Trophoblast cell (in vitro differentiated cells and primary cell): ENCODE measurements around the gene SLC26A9.

ENCODE experiments used
- DNase-seq, 2 donors: peaks; one replicate each; pipeline ENCODE4 v3.0.0-alpha.2; 2016
- H2AFZ ChIP-seq: 2 replicates; pipeline ENCODE4 v1.6.1; 2013; ENCODE audit warnings: low read length, moderate library complexity, mild to moderate bottlenecking; ENCODE audit not compliant: insufficient read depth, poor library complexity
- H2AK5ac ChIP-seq: 2 replicates; pipeline ENCODE4 v1.6.1; 2013; ENCODE audit warnings: mild to moderate bottlenecking, low read length
- H2BK120ac ChIP-seq: 2 replicates; pipeline ENCODE4 v1.6.1; 2013; ENCODE audit warnings: low read length, mild to moderate bottlenecking, moderate library complexity; ENCODE audit not compliant: insufficient read depth, poor library complexity
- H2BK12ac ChIP-seq: 2 replicates; pipeline ENCODE4 v1.6.1; 2013; ENCODE audit warnings: mild to moderate bottlenecking, low read length, moderate library complexity
- H2BK5ac ChIP-seq: 2 replicates; pipeline ENCODE4 v1.6.1; 2013; ENCODE audit warnings: low read length, low read depth, moderate library complexity, mild to moderate bottlenecking; ENCODE audit not compliant: poor library complexity
- H3K14ac ChIP-seq: 2 replicates; pipeline ENCODE4 v1.6.1; 2013; ENCODE audit warnings: mild to moderate bottlenecking, low read length
- H3K18ac ChIP-seq: 2 replicates; pipeline ENCODE4 v1.6.1; 2013; ENCODE audit warnings: mild to moderate bottlenecking, low read length
- H3K23ac ChIP-seq: 2 replicates; pipeline ENCODE4 v1.6.1; 2013; ENCODE audit warnings: low read length
- H3K27ac ChIP-seq: 2 replicates; pipeline ENCODE4 v1.5.1; 2013; ENCODE audit warnings: low read depth, mild to moderate bottlenecking, inconsistent platforms, low read length, moderate library complexity
- H3K27me3 ChIP-seq: 2 replicates; pipeline ENCODE4 v1.6.1; 2013; ENCODE audit warnings: inconsistent platforms, mild to moderate bottlenecking, low read length, moderate library complexity; ENCODE audit not compliant: insufficient read depth
- H3K36me3 ChIP-seq, 2 experiments: 1 replicate in 1 of 2; 2 replicates in 1 of 2; pipeline ENCODE4 v1.6.1; 2013; ENCODE audit warnings: low read length in 2 of 2, mild to moderate bottlenecking in 2 of 2, moderate library complexity in 1 of 2; ENCODE audit not compliant: insufficient read depth in 2 of 2, control insufficient read depth in 1 of 2
- H3K4ac ChIP-seq: 2 replicates; pipeline ENCODE4 v1.6.1; 2013; ENCODE audit warnings: low read depth, mild to moderate bottlenecking, low read length, moderate library complexity
- H3K4me1 ChIP-seq, 2 experiments: 1 replicate in 1 of 2; 2 replicates in 1 of 2; pipeline ENCODE4 v1.6.1; 2013; ENCODE audit warnings: low read length in 2 of 2, mild to moderate bottlenecking in 2 of 2, moderate library complexity in 1 of 2; ENCODE audit not compliant: insufficient read depth in 2 of 2, control insufficient read depth in 1 of 2
- H3K4me2 ChIP-seq: 2 replicates; pipeline ENCODE4 v1.6.1; 2013; ENCODE audit warnings: inconsistent platforms, mild to moderate bottlenecking, low read length, moderate library complexity
- H3K4me3 ChIP-seq: 2 replicates; pipeline ENCODE4 v1.5.1; 2013; ENCODE audit warnings: mild to moderate bottlenecking, low read depth, low read length, inconsistent platforms
- H3K79me1 ChIP-seq: one replicate; pipeline ENCODE4 v1.6.1; 2013; ENCODE audit warnings: low read length
- H3K79me2 ChIP-seq: 2 replicates; pipeline ENCODE4 v1.6.1; 2013; ENCODE audit warnings: low read length, mild to moderate bottlenecking; ENCODE audit not compliant: control insufficient read depth, insufficient read depth, poor library complexity
- H3K9ac ChIP-seq: 2 replicates; pipeline ENCODE4 v1.6.1; 2013; ENCODE audit warnings: mild to moderate bottlenecking, low read length
- H3K9me3 ChIP-seq: 2 replicates; pipeline ENCODE4 v1.6.1; 2013; ENCODE audit warnings: low read depth, mild to moderate bottlenecking, control low read depth, inconsistent platforms, low read length; ENCODE audit not compliant: insufficient read depth
- H4K12ac ChIP-seq: 2 replicates; pipeline ENCODE4 v1.6.1; 2013; ENCODE audit warnings: low read depth, mild to moderate bottlenecking, low read length, moderate library complexity
- H4K8ac ChIP-seq: 2 replicates; pipeline ENCODE4 v1.6.1; 2013; ENCODE audit warnings: low read depth, mild to moderate bottlenecking, low read length, moderate library complexity
- H4K91ac ChIP-seq: one replicate; pipeline ENCODE4 v1.6.1; 2013; ENCODE audit warnings: low read depth, mild to moderate bottlenecking, low read length, moderate library complexity
- WGBS: extraction: QIAGEN DNeasy Blood & Tissue Kit; methylation state at CpG from one replicate; pipeline ENCODE4 v1.1.7; 2013; ENCODE audit warnings: missing lambda C conversion rate; ENCODE audit not compliant: insufficient read length, insufficient coverage; ENCODE audit errors: extremely low coverage; 5-methylcytosine and 5-hydroxymethylcytosine counted together

The SLC26A9 gene

DNA sequence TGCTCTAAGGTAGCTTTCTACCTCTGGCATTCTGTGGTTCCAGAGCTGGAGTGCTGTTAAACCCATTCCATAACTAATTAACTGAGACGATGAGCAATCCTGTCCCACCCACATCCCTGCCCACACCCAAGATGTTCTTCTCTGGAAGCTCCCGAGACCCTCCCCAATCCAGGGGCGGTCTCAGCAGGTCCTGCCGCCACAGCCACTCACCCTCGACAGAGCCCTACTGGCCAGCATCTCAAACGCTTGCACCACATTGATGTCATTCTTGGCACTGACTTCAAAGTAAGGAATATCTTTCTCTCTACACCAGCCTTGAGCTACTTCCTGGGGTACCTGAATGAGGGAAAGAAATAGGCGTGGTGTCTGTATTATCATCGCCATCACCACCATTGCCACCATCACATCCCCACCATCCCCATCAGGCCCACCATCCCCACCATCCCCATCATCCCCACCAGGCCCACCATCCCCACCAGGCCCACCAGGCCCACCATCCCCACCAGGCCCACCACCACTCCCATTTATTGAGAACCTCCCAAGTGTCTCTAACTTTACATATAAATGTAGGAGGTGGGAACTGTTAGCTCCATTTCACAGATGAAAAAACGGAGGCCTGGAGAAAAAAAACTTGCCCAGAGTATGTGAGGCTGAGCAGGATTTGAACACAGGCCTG lies 42.2 kb upstream of the SLC26A9 start:
- Histone ChIP-seq H3K79me2 (no peaks in the 10 kb centered on the region), H3K4me2 (no peak overlapping the region), H4K91ac (no peak overlapping the region), H3K9me3 (no peaks in the 10 kb centered on the region), H2BK12ac (no peak overlapping the region), H3K4me1 (peaks cover 3 to 7% of the 10 kb centered on the region in 2 experiments), H2AK5ac (no peak overlapping the region), H3K14ac (no peak overlapping the region), H3K4me3 (no peak overlapping the region), H4K8ac (no peak overlapping the region), H3K36me3 (no peaks in the 10 kb centered on the region), H3K4ac (no peak overlapping the region), H4K12ac (no peak overlapping the region), H3K27ac (no peak overlapping the region), H2AFZ (no peak overlapping the region), H3K27me3 (no peaks in the 10 kb centered on the region), H3K23ac (no peak overlapping the region), H3K9ac (no peak overlapping the region), H2BK120ac (no peak overlapping the region), H3K18ac (no peak overlapping the region), H2BK5ac (no peak overlapping the region), H3K79me1 (no peaks in the 10 kb centered on the region)
- no peak for DNase-seq
- WGBS = no CpG with 5 or more reads among the region's 9 CpGs

DNA sequence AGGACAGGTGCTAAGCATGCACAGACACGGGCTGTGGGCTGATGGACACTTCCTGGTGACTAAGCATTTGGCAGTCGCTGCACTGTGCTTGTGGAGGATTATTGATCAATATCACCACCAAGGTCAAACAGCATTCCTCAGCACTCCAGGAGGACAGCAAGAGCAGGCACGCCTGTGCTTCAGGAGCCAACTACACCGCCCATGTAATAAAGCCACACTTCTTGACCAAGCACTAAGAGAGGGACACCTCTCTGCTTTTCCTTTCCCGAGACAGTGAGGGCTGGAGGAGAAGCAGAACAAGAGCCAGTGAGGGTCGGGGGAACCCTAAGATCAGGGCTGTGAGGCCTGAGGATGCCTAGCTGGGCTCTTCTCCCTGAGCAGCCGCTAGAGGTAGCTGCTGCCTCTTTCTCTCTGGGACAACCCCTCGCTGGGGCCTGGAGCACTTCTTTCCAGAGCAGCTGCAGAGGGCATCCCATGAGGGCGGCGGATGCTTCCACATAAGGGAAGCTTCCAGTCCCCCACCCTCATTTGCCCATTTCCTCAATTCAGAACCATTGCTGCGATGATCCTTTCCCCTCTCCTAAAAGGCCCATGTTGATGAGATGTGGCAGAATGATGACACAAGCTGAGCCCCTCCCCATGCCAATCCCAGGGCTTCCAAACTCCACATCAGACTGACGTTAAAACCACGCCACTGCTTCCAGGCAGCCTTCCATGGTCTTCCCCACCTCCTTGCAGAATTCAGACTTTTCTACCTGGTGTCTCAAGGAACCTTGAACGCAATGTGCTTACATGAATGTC lies 40.9 kb upstream of the SLC26A9 start:
- WGBS = no CpG with 5 or more reads among the region's 14 CpGs
- Histone ChIP-seq H2BK5ac (no peak overlapping the region), H3K18ac (no peak overlapping the region), H3K4me3 (no peak overlapping the region), H2BK120ac (no peak overlapping the region), H3K27ac (no peak overlapping the region), H3K9me3 (no peaks in the 10 kb centered on the region), H4K8ac (no peak overlapping the region), H2AFZ (no peak overlapping the region), H3K79me1 (no peaks in the 10 kb centered on the region), H3K23ac (no peak overlapping the region), H3K9ac (no peak overlapping the region), H3K36me3 (no peaks in the 10 kb centered on the region), H2AK5ac (no peak overlapping the region), H2BK12ac (no peak overlapping the region), H3K14ac (no peak overlapping the region), H4K12ac (no peak overlapping the region), H3K4me1 (peaks cover 3 to 7% of the 10 kb centered on the region in 2 experiments), H3K27me3 (no peaks in the 10 kb centered on the region), H4K91ac (no peak overlapping the region), H3K4ac (no peak overlapping the region), H3K4me2 (no peak overlapping the region), H3K79me2 (no peaks in the 10 kb centered on the region)
- DNase-seq = peak; percentile 47 to 68

DNA sequence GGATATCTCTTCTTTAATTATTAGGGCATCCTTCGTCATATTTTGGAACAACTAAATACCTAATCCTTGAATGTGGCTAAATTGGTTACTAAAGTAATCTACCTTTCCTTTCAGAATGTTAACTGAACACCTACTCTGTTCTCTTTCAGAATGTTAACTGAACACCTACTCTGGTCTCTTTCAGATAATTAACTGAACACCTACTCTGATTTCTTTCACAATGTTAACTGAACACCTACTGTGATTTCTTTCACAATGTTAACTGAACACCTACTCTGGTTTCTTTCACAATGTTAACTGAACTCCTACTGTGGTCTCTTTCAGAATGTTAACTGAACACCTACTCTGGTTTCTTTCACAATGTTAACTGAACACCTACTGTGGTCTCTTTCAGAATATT lies 38.0 kb upstream of the SLC26A9 start:
- Histone ChIP-seq H3K36me3 (no peaks in the 10 kb centered on the region), H3K23ac (no peak overlapping the region), H3K9ac (no peak overlapping the region), H4K12ac (no peak overlapping the region), H2BK5ac (no peak overlapping the region), H3K9me3 (no peaks in the 10 kb centered on the region), H3K18ac (no peak overlapping the region), H2BK120ac (no peak overlapping the region), H3K4me1 (peaks cover 6 to 7% of the 10 kb centered on the region in 2 experiments), H3K79me2 (no peaks in the 10 kb centered on the region), H3K27me3 (no peaks in the 10 kb centered on the region), H3K4me2 (no peak overlapping the region), H3K79me1 (no peaks in the 10 kb centered on the region), H3K27ac (no peak overlapping the region), H3K4me3 (no peak overlapping the region), H2AFZ (no peak overlapping the region), H2BK12ac (no peak overlapping the region), H3K4ac (no peak overlapping the region), H4K8ac (no peak overlapping the region), H3K14ac (no peak overlapping the region), H4K91ac (no peak overlapping the region), H2AK5ac (no peak overlapping the region)
- DNase-seq = no peak
- WGBS = no CpG with 5 or more reads among the region's 1 CpG

DNA sequence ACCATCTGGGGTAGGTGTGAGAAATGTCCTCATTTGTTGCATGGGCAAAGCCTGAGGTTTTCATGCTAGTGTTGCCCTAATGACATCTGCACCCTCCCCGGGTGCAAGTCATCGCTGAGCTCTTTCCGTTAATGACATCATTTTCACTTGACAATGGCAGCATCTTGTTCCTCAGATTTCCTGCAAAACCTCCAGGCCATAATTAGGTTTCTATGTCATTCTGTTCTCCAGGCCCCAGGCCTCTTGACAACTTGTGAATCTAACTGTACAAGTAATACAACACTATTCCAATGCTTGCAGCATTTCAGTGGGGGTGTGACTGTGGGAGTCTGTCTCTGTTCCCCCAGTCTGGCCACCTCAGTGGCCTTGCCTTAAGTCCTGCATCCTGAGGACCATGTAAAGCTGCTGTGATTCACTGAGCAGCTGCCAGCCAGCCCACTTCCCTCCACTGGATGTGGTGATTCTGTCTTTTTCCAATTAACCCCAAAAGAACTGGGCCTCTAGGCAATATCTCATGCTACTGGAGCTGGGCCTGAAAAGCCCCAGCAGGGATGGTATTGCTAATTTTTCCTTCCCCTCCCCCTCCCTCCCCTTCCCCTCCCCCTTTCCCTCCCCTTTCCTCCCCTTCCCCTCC lies 37.1 kb upstream of the SLC26A9 start:
- H3K18ac ChIP-seq = no peak overlapping the region
- WGBS = no CpG with 5 or more reads among the region's 3 CpGs

More for the DNA sequence above, 37.1 kb upstream of the SLC26A9 start:
- H3K79me2 ChIP-seq = no peaks in the 10 kb centered on the region
- DNase-seq = no peak
- H3K27me3 ChIP-seq = no peaks in the 10 kb centered on the region
- H4K8ac ChIP-seq = no peak overlapping the region
- H4K12ac ChIP-seq = no peak overlapping the region
- no peaks in the 10 kb centered on the region for H3K79me1 ChIP-seq
- no peak overlapping the region for H3K4me3 ChIP-seq
- no peak overlapping the region for H2BK120ac ChIP-seq
- no peak overlapping the region for H2AK5ac ChIP-seq
- no peak overlapping the region for H3K4ac ChIP-seq
- H3K14ac ChIP-seq = no peak overlapping the region
- H3K4me1 ChIP-seq = peaks cover 6 to 7% of the 10 kb centered on the region in 2 experiments
- no peak overlapping the region for H3K4me2 ChIP-seq
- no peak overlapping the region for H3K23ac ChIP-seq
- H2AFZ ChIP-seq = no peak overlapping the region
- H3K9ac ChIP-seq = no peak overlapping the region
- H3K9me3 ChIP-seq = no peaks in the 10 kb centered on the region
- no peak overlapping the region for H3K27ac ChIP-seq
- no peak overlapping the region for H2BK12ac ChIP-seq
- no peaks in the 10 kb centered on the region for H3K36me3 ChIP-seq
- no peak overlapping the region for H4K91ac ChIP-seq
- H2BK5ac ChIP-seq = no peak overlapping the region
